ENCODE results near the gene SAP30.

GRCh38 chr4:173417833-173418232 is 47.1 kb downstream of the SAP30 start:
- TF ChIP-seq CTCF (IDR thresholded peaks at IDR 0.05; ENCODE audit: poor library complexity, severe bottlenecking) (no peak), EZH2 (IDR thresholded peaks at IDR 0.05; ENCODE audit: borderline replicate concordance, insufficient read depth, low read length, poor library complexity, severe bottlenecking) (no peak), POLR2AphosphoS5 (IDR thresholded peaks at IDR 0.05) (no peak), MXI1 (conservative IDR thresholded peaks at IDR 0.05; ENCODE audit: poor library complexity, severe bottlenecking) (no peak), REST (IDR thresholded peaks at IDR 0.05; ENCODE audit: borderline replicate concordance) (no peak), EP300 (conservative IDR thresholded peaks at IDR 0.05; ENCODE audit: poor library complexity, severe bottlenecking) (no peak), TAF1 (IDR thresholded peaks at IDR 0.05; ENCODE audit: low read depth) (no peak), SMC3 (conservative IDR thresholded peaks at IDR 0.05; ENCODE audit: poor library complexity) (no peak)

Measured in neural cell (in vitro differentiated cells).